Hair follicular keratinocyte (primary cell): Measurements from ENCODE around the gene LRP4. TPM values are rescaled to one million over a fixed set of nuclear protein-coding genes. Genes with fewer than 3 reads are reported as not detected.

Experiments
- total RNA-seq: library from RNA; depleted of rRNA; stranded (reverse); fragments of >200 nt; gene quantifications from 2 replicates; pipeline ENCODE4 v1.2.3, GENCODE V29; 2015

The LRP4 gene
- 2.0 and 9.6 TPM in 2 replicates for total RNA-seq

GRCh38 chr11:46918083-46918787, at the start of gene LRP4:
TSS of gene LRP4 (minus strand) at chr11:46918550. CDS start at chr11:46918379, 171 bp downstream.

GRCh38 chr11:46936138-46937110, 18.1 kb upstream of the LRP4 start, which contains the start of gene CSTPP1:
TSS of gene CSTPP1 (plus strand) at chr11:46936761. CDS start at chr11:46936806, 45 bp downstream.

GRCh38 chr11:46845740-46846509, 72.4 kb downstream of the LRP4 start, which contains the start of gene CKAP5:
TSS of gene CKAP5 (minus strand) at chr11:46846280. CDS start at chr11:46821231, 25,049 bp downstream.

Other genes with a start within 250 kb of the LRP4 start
- gene ARHGAP1, start 217.9 kb downstream of the LRP4 start, total RNA-seq, result 35.5 and 46.1 TPM in 2 replicates
- 9.6 and 13.3 TPM in 2 replicates for gene ZNF408, start 217.5 kb downstream of the LRP4 start, total RNA-seq
- gene F2, start 199.3 kb downstream of the LRP4 start, total RNA-seq, result 0.11 TPM in 1 of 2 replicates, not detected in the other
- gene CKAP5, start 72.3 kb downstream of the LRP4 start, total RNA-seq, result 52.4 and 66.6 TPM in 2 replicates
- 18.9 and 25.9 TPM in 2 replicates for gene CSTPP1, start 18.2 kb upstream of the LRP4 start, total RNA-seq